Natural killer cell (primary cell): ENCODE data around the gene PABPN1L. TPM values are rescaled to one million over a fixed set of nuclear protein-coding genes. Genes with fewer than 3 reads are reported as not detected.

ENCODE experiments used
- ATAC-seq, 3 donors: fragments of 150-1000 bp in 2 of 3; fragments of 200-7000 bp in 1 of 3; cut with Tn5 transposase; 1 replicate in 1 of 3; 2 replicates in 2 of 3; pipeline ENCODE4 v1.10.0; 2021; ENCODE audit warnings: mild to moderate bottlenecking in 2 of 3, moderate library complexity in 2 of 3
- DNase-seq, 2 donors: peaks; one replicate each; pipeline versions ENCODE4 v3.0.0 to v3.0.0-alpha.2; 2013 to 2021; ENCODE audit warnings: mixed read lengths in 1 of 2
- H3K27ac ChIP-seq: one replicate; pipeline ENCODE4 v1.5.1; 2013; ENCODE audit warnings: mild to moderate bottlenecking, low read length
- H3K27me3 ChIP-seq: one replicate; pipeline ENCODE4 v1.6.1; 2013; ENCODE audit warnings: low read length; ENCODE audit not compliant: control insufficient read depth, insufficient read depth
- H3K36me3 ChIP-seq: one replicate; pipeline ENCODE4 v1.6.1; 2013; ENCODE audit warnings: low read length; ENCODE audit not compliant: control insufficient read depth, insufficient read depth
- H3K4me1 ChIP-seq: one replicate; pipeline ENCODE4 v1.6.1; 2013; ENCODE audit warnings: low read length; ENCODE audit not compliant: control insufficient read depth, insufficient read depth
- H3K4me3 ChIP-seq: one replicate; pipeline ENCODE4 v1.5.1; 2013; ENCODE audit warnings: low read length
- H3K9me3 ChIP-seq: one replicate; pipeline ENCODE4 v1.6.1; 2013; ENCODE audit warnings: low read length; ENCODE audit not compliant: control insufficient read depth, insufficient read depth
- H3K27ac Mint-ChIP-seq, 2 donors: one replicate each; pipeline ENCODE4 v1.8.0; 2022; ENCODE audit warnings: mild to moderate bottlenecking in 2 of 2, mixed read lengths in 2 of 2, moderate library complexity in 1 of 2
- H3K27me3 Mint-ChIP-seq, 2 donors: one replicate each; pipeline ENCODE4 v1.8.0; 2022; ENCODE audit warnings: low read depth in 2 of 2, mixed read lengths in 2 of 2
- H3K36me3 Mint-ChIP-seq: one replicate; pipeline ENCODE4 v1.8.0; 2022; ENCODE audit warnings: mixed read lengths
- H3K4me1 Mint-ChIP-seq, 2 donors: one replicate each; pipeline ENCODE4 v1.8.0; 2022; ENCODE audit warnings: mixed read lengths in 2 of 2
- H3K4me3 Mint-ChIP-seq: one replicate; pipeline ENCODE4 v1.8.0; 2022; ENCODE audit warnings: mild to moderate bottlenecking, moderate library complexity, mixed read lengths
- H3K9me3 Mint-ChIP-seq, 2 donors: one replicate each; pipeline ENCODE4 v1.8.0; 2022; ENCODE audit warnings: mixed read lengths in 2 of 2
- WGBS: methylation state at CpG from one replicate; pipeline ENCODE4 v1.1.7; 2013; ENCODE audit warnings: missing lambda C conversion rate; ENCODE audit not compliant: insufficient coverage; 5-methylcytosine and 5-hydroxymethylcytosine counted together
- intact Hi-C: fragments of 100-400 bp; cut with micrococcal nuclease; formaldehyde crosslinking; loops from one replicate; pipeline ENCODE4 v1.14.2; 2022
- total RNA-seq, 4 donors: library from RNA; stranded (reverse); fragments of 120-200 nt in 1 of 4; gene quantifications; one replicate each; pipeline versions ENCODE4 v1.2.3 to v1.2.4, GENCODE V29; 2013 to 2022
- TF ChIP-seq, protein P1 (sequence below): fragments of 200-600 bp; IDR thresholded peaks from one replicate; pipeline ENCODE4 v1.8.0; 2022; ENCODE audit warnings: antibody characterized with exemption

Gene PABPN1L
- total RNA-seq, 3 donors from 2014 or later (not counting 1 experiment from before 2014, with no cell fraction given) = 0.43 TPM; not detected in 2

DNA sequence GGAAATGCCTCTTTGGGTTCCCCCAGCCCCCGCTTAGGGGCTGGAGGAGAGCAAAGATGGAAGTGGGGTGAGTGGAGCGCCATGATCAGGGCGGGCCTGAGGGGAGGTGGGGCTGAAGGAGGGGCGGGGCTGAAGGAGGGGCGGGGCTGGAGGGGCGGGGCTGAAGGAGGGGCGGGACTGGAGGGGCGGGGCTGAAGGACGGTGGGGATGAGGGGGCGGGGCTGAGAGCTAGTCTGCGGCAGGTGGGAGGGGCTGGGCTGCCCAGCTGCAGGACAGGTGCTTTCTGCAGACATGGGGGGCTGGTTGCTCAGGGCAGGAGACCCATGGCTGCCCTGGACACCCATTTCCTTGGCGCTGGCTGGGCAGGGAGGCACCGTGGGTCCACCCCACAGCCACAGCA, 39.1 kb upstream of the PABPN1L start:
- no peaks in the 10 kb centered on the region for H3K9me3 ChIP-seq
- H3K9me3 Mint-ChIP-seq = no peaks in the 10 kb centered on the region
- no peak overlapping the region for H3K4me3 Mint-ChIP-seq
- no peaks in the 10 kb centered on the region for H3K36me3 Mint-ChIP-seq
- H3K27me3 Mint-ChIP-seq = peaks cover 0 to 2% of the 10 kb centered on the region in 2 donors
- no peak overlapping the region for H3K27ac Mint-ChIP-seq
- TF ChIP-seq, protein P1, sequence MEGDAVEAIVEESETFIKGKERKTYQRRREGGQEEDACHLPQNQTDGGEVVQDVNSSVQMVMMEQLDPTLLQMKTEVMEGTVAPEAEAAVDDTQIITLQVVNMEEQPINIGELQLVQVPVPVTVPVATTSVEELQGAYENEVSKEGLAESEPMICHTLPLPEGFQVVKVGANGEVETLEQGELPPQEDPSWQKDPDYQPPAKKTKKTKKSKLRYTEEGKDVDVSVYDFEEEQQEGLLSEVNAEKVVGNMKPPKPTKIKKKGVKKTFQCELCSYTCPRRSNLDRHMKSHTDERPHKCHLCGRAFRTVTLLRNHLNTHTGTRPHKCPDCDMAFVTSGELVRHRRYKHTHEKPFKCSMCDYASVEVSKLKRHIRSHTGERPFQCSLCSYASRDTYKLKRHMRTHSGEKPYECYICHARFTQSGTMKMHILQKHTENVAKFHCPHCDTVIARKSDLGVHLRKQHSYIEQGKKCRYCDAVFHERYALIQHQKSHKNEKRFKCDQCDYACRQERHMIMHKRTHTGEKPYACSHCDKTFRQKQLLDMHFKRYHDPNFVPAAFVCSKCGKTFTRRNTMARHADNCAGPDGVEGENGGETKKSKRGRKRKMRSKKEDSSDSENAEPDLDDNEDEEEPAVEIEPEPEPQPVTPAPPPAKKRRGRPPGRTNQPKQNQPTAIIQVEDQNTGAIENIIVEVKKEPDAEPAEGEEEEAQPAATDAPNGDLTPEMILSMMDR = no peak
- H3K36me3 ChIP-seq = no peaks in the 10 kb centered on the region
- peak in 2 of 3 donors; percentile 21 to 48 for ATAC-seq
- peaks cover 10% of the 10 kb centered on the region for H3K4me1 ChIP-seq
- H3K27me3 ChIP-seq = no peaks in the 10 kb centered on the region
- peaks cover 6 to 16% of the 10 kb centered on the region in 2 donors for H3K4me1 Mint-ChIP-seq
- intact Hi-C loops = no loop called here
- 64% methylated on average over 7 of the region's 13 CpGs for WGBS
- no peak overlapping the region for H3K27ac ChIP-seq
- H3K4me3 ChIP-seq = no peak overlapping the region
- peak in 1 of 2 donors; percentile 33 for DNase-seq

DNA sequence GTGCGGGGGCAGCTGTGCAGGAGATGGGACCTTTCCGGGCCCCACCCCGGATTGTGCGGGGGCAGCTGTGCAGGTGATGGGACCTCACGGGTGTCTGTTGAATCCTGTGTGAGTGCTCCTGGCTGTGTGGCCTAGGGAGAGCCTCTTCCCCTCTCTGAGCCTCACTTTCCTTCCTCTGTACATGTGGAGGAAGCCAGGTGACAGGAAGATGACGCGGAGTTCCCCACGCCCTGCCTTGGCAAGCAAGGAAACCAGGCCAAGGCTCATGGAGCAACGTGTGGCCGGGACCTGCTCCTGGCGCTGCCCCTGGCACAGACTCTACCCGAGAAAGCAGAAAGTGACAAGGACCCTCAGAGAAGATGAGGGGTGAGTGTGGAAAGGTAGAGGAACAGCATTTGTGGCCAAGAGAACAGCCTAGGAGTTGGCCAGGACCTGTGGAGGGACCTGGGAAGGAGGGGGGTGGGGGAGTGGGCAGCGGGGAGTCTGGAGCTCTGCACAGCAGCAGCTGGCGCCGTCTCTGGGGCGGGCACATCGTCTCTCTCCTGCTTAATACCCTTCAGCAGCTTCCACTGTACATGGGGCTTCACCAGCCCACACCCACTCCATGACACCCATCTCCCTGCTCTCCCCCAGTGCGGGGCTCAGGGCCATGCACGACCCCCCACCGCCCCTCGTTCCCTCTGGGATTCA, 38.4 kb upstream of the PABPN1L start:
- 89% methylated on average over 21 of the region's 21 CpGs for WGBS
- H3K36me3 Mint-ChIP-seq = no peaks in the 10 kb centered on the region

DNA sequence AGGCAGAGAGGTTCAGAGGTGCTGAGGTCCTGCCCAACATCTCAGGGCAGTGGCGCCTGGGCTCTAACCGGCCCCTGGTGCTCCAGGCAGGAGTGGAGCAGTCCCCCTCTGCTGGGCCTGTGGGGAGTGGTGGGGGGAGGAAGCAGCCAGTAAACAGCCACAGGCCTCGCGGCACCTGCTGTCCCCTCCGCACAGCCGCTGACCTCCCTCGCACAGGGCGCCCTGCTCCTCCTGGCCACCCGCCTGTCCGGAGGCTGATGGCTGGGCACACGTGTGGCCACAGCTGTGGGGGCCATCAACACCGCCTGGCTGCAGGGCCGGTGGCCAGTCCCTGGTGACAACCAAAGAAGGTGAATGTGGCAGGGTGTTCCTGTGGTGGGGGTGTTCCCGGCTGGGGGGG, 36.8 kb upstream of the PABPN1L start:
- ATAC-seq (no peak), DNase-seq (no peak)
- H3K27ac Mint-ChIP-seq = no peak overlapping the region
- no peak overlapping the region for H3K4me3 Mint-ChIP-seq
- H3K9me3 Mint-ChIP-seq = no peaks in the 10 kb centered on the region
- H3K27me3 ChIP-seq = no peaks in the 10 kb centered on the region
- H3K4me3 ChIP-seq = no peak overlapping the region
- WGBS = 91% methylated on average over 12 of the region's 14 CpGs
- TF ChIP-seq, protein P1 = no peak
- H3K9me3 ChIP-seq = no peaks in the 10 kb centered on the region
- no peak overlapping the region for H3K27ac ChIP-seq
- H3K36me3 Mint-ChIP-seq = no peaks in the 10 kb centered on the region
- H3K4me1 Mint-ChIP-seq = peaks cover 6 to 12% of the 10 kb centered on the region in 2 donors
- peaks cover 10% of the 10 kb centered on the region for H3K4me1 ChIP-seq
- intact Hi-C loops = no loop called here
- no peaks in the 10 kb centered on the region for H3K27me3 Mint-ChIP-seq
- H3K36me3 ChIP-seq = no peaks in the 10 kb centered on the region

More for the DNA sequence above, 38.4 kb upstream of the PABPN1L start:
- Histone ChIP-seq H3K9me3 (no peaks in the 10 kb centered on the region), H3K27me3 (no peaks in the 10 kb centered on the region), H3K4me3 (no peak overlapping the region), H3K4me1 (peaks cover 10% of the 10 kb centered on the region), H3K27ac (no peak overlapping the region), H3K36me3 (no peaks in the 10 kb centered on the region)
- DNase-seq = no peak
- TF ChIP-seq, protein P1 = no peak
- Mint-ChIP-seq H3K4me3 (no peak overlapping the region), H3K4me1 (peaks cover 6 to 12% of the 10 kb centered on the region in 2 donors), H3K9me3 (no peaks in the 10 kb centered on the region), H3K27ac (no peak overlapping the region), H3K27me3 (no peaks in the 10 kb centered on the region)
- no peak for ATAC-seq
- intact Hi-C loops = no loop called here

DNA sequence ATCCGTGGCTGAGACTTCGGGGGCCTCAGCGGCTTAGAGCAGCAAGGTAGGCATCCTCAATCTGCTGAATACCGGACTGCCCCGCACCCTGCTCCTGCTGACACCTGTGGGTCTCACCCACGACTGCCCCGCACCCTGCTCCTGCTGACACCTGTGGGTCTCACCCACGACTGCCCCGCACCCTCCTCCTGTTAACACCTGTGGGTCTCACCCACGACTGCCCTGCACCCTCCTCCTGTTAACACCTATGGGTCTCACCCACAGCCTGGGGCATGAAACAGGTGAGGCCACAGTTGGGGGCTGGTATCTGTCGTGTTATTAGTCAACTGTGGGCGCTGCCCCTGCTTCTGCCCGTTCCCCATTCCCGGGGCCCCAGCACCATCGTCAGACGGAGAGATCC, 36.3 kb upstream of the PABPN1L start:
- 59% methylated on average over 16 of the region's 16 CpGs for WGBS
- no peaks in the 10 kb centered on the region for H3K27me3 ChIP-seq

More for the DNA sequence above, 36.3 kb upstream of the PABPN1L start:
- Histone ChIP-seq H3K27ac (no peak overlapping the region), H3K9me3 (no peaks in the 10 kb centered on the region), H3K36me3 (no peaks in the 10 kb centered on the region), H3K4me1 (peaks cover 10% of the 10 kb centered on the region), H3K4me3 (no peak overlapping the region)
- intact Hi-C loops = no loop called here
- Mint-ChIP-seq H3K27ac (no peak overlapping the region), H3K4me3 (no peak overlapping the region), H3K36me3 (no peaks in the 10 kb centered on the region), H3K9me3 (no peaks in the 10 kb centered on the region), H3K4me1 (peaks cover 6 to 12% of the 10 kb centered on the region in 2 donors), H3K27me3 (no peaks in the 10 kb centered on the region)
- no peak for ATAC-seq
- no peak for DNase-seq
- TF ChIP-seq, protein P1 = no peak
